ENCODE data around the gene GCNT1.

GRCh38 chr9:76528642-76529190, 69.7 kb downstream of the GCNT1 start:
- TF ChIP-seq CTCF (IDR thresholded peaks at IDR 0.05; ENCODE audit: low read depth, low read length, poor library complexity, severe bottlenecking): no peak
- no peak for TF ChIP-seq EZH2phosphoT487 (IDR thresholded peaks at IDR 0.05; ENCODE audit: borderline replicate concordance, low read length)

All from DOHH2 (cell line).